OCI-LY7 (cell line): Measurements from ENCODE around the gene STBD1. TPM values are rescaled to one million over a fixed set of nuclear protein-coding genes. Genes with fewer than 3 reads are reported as not detected.

Source experiments
- BruUV-seq: library from RNA; stranded (reverse); fragments of 400-500 nt; replicated peaks from 2 replicates; lab custom pipeline; 2021; lab: Mats Ljungman, UMichigan
- CTCF ChIA-PET: fragments of 300-600 bp; sonication (Branson Sonifier 250); formaldehyde crosslinking; loops from one replicate; lab custom pipeline; 2022; ENCODE audit warnings: antibody characterized with exemption; ENCODE audit not compliant: unreplicated experiment; lab: Charles Lee
- POLR2A ChIA-PET: fragments of 300-600 bp; sonication (Branson Sonifier 250); formaldehyde crosslinking; loops from one replicate; lab custom pipeline; 2022; ENCODE audit warnings: antibody characterized with exemption; lab: Charles Lee
- DNase-seq: peaks from one replicate; pipeline ENCODE4 v3.0.0-alpha.2; 2015; ENCODE audit warnings: low spot score
- H2AFZ ChIP-seq: fragments of 200-600 bp; sonication (generic), shearing (Covaris generic); 2 replicates; pipeline ENCODE4 v1.6.1; 2014; ENCODE audit warnings: mild to moderate bottlenecking, antibody characterized with exemption, low read length, moderate library complexity
- H3K27ac ChIP-seq: fragments of 200-600 bp; sonication (generic); 2 replicates; pipeline ENCODE4 v1.5.1; 2014; ENCODE audit warnings: mixed run types, low read depth, mild to moderate bottlenecking, moderate library complexity, low read length, inconsistent platforms; ENCODE audit not compliant: poor library complexity, severe bottlenecking
- H3K36me3 ChIP-seq: fragments of 200-600 bp; sonication (generic); 2 replicates; pipeline ENCODE4 v1.6.1; 2014; ENCODE audit warnings: mild to moderate bottlenecking, antibody characterized with exemption, low read length, moderate library complexity, mixed read lengths; ENCODE audit not compliant: insufficient read depth
- H3K4me1 ChIP-seq: fragments of 200-600 bp; sonication (generic); 2 replicates; pipeline ENCODE4 v1.5.1; 2014; ENCODE audit warnings: mild to moderate bottlenecking, low read length; ENCODE audit not compliant: insufficient read depth, poor library complexity, severe bottlenecking
- H3K4me2 ChIP-seq: fragments of 200-600 bp; sonication (generic); 2 replicates; pipeline ENCODE4 v1.6.1; 2014; ENCODE audit warnings: mild to moderate bottlenecking, low read length
- H3K4me3 ChIP-seq: fragments of 200-600 bp; sonication (generic); 2 replicates; pipeline ENCODE4 v1.5.1; 2014; ENCODE audit warnings: mild to moderate bottlenecking, low read depth, low read length; ENCODE audit not compliant: poor library complexity, severe bottlenecking
- H3K79me2 ChIP-seq: fragments of 200-600 bp; sonication (generic); 2 replicates; pipeline ENCODE4 v1.6.1; 2016; ENCODE audit warnings: low read depth, mild to moderate bottlenecking, low read length, moderate library complexity, mixed read lengths; ENCODE audit not compliant: insufficient read depth
- H3K9me2 ChIP-seq: fragments of 200-600 bp; sonication (generic); 2 replicates; pipeline ENCODE4 v1.6.1; 2016; ENCODE audit warnings: mild to moderate bottlenecking, low read length, mixed read lengths; ENCODE audit not compliant: insufficient read depth
- H3K9me3 ChIP-seq: fragments of 200-600 bp; sonication (generic); 2 replicates; pipeline ENCODE4 v1.6.1; 2014; ENCODE audit warnings: mild to moderate bottlenecking, mixed run types, low read length, mixed read lengths
- H4K20me1 ChIP-seq: fragments of 200-600 bp; sonication (generic); 2 replicates; pipeline ENCODE4 v1.6.1; 2014; ENCODE audit warnings: mild to moderate bottlenecking, antibody characterized with exemption, low read length, moderate library complexity, mixed read lengths; ENCODE audit not compliant: insufficient read depth
- EZH2phosphoT487 ChIP-seq: fragments of 200-600 bp; sonication (generic); IDR thresholded peaks from 2 replicates; pipeline ENCODE4 v1.6.1; 2018; ENCODE audit warnings: low read depth, borderline replicate concordance, mild to moderate bottlenecking, mixed run types, antibody characterized with exemption, low read length, moderate library complexity, mixed read lengths
- intact Hi-C: fragments of 100-400 bp; cut with micrococcal nuclease; formaldehyde crosslinking; loops from one replicate; pipeline ENCODE4 v1.10.0; 2022; ENCODE audit not compliant: unreplicated experiment
- total RNA-seq, 2 experiments: library from RNA; depleted of rRNA in 1 of 2; stranded (reverse); fragments of >200 nt in 1 of 2; shearing (Covaris generic) in 1 of 2; gene quantifications; 2 replicates each; pipeline ENCODE4 v1.2.3, GENCODE V29; 2014 to 2022
- TF ChIP-seq, protein P1 (sequence below): fragments of 200-600 bp; sonication (generic); conservative IDR thresholded peaks from 2 replicates; pipeline ENCODE4 v1.5.1; 2014; ENCODE audit warnings: mild to moderate bottlenecking, antibody characterized with exemption, low read length, moderate library complexity, mixed read lengths

Gene STBD1
- total RNA-seq, 2 experiments from 2014 or later, result not detected

DNA sequence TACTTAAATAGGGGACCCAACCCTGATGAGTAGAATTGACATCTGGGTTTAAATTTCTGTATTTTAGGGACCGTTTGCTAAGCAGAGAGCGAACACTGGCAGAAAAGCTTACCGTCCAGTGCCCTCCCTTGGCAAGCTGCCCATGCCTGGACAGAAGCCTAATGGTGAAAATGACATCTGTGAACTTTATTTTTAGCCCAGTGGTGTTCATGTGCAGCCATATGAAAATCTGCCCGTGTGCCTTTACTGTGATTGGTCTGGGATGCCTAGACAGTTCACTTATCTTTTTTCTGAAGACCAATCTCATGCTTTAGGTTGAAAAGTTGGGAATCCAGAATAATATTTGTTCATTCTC is 1.1 kb downstream of the STBD1 start:
- no TSS peak for BruUV-seq
- no peak overlapping the region for H3K4me2 ChIP-seq
- H2AFZ ChIP-seq, result no peak overlapping the region
- no peaks in the 10 kb centered on the region for H3K36me3 ChIP-seq
- TF ChIP-seq, protein P1, sequence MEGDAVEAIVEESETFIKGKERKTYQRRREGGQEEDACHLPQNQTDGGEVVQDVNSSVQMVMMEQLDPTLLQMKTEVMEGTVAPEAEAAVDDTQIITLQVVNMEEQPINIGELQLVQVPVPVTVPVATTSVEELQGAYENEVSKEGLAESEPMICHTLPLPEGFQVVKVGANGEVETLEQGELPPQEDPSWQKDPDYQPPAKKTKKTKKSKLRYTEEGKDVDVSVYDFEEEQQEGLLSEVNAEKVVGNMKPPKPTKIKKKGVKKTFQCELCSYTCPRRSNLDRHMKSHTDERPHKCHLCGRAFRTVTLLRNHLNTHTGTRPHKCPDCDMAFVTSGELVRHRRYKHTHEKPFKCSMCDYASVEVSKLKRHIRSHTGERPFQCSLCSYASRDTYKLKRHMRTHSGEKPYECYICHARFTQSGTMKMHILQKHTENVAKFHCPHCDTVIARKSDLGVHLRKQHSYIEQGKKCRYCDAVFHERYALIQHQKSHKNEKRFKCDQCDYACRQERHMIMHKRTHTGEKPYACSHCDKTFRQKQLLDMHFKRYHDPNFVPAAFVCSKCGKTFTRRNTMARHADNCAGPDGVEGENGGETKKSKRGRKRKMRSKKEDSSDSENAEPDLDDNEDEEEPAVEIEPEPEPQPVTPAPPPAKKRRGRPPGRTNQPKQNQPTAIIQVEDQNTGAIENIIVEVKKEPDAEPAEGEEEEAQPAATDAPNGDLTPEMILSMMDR, result no peak
- no peak for TF ChIP-seq EZH2phosphoT487
- no peak overlapping the region for H3K4me3 ChIP-seq
- DNase-seq, result no peak
- no peak overlapping the region for H3K27ac ChIP-seq
- no peaks in the 10 kb centered on the region for H3K9me2 ChIP-seq
- ChIA-PET CTCF (no interaction called here), POLR2A (interaction anchor here (1.0 kb wide), 1 partner anchor 124 kb away, joined by 3 read pairs; no protein-coding TSS in a partner anchor)
- H3K4me1 ChIP-seq, result no peaks in the 10 kb centered on the region
- no peaks in the 10 kb centered on the region for H3K9me3 ChIP-seq
- no peaks in the 10 kb centered on the region for H4K20me1 ChIP-seq
- intact Hi-C loops, result no loop called here
- H3K79me2 ChIP-seq, result no peaks in the 10 kb centered on the region

DNA sequence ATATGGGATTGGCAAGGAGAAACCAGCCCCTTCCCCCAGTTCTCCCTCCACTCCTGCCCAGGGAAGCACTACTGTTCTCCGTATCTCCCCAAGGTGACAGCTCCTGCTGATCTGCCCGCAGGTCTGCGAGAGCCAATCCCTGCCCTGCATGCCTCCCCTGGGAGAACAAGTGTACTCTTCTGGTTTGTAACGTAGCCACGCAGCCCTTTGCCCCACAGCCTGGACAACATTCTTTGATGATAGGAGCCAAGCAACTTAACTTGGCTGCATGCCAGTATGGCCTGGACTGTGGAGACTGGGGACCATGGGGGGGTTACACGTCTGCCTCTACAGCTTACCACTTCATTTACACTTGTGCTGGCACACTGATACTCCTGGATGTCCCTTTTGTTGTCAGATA is 2.0 kb downstream of the STBD1 start:
- Histone ChIP-seq H3K27ac (no peak overlapping the region), H3K4me2 (no peak overlapping the region), H3K9me2 (no peaks in the 10 kb centered on the region), H3K79me2 (no peaks in the 10 kb centered on the region), H3K4me1 (no peaks in the 10 kb centered on the region), H2AFZ (no peak overlapping the region), H4K20me1 (no peaks in the 10 kb centered on the region), H3K36me3 (no peaks in the 10 kb centered on the region), H3K9me3 (no peaks in the 10 kb centered on the region), H3K4me3 (no peak overlapping the region)
- POLR2A ChIA-PET, result no interaction called here
- intact Hi-C loops, result no loop called here
- no TSS peak for BruUV-seq
- no peak for TF ChIP-seq EZH2phosphoT487
- TF ChIP-seq, protein P1, result no peak
- CTCF ChIA-PET, result no interaction called here
- DNase-seq, result no peak

DNA sequence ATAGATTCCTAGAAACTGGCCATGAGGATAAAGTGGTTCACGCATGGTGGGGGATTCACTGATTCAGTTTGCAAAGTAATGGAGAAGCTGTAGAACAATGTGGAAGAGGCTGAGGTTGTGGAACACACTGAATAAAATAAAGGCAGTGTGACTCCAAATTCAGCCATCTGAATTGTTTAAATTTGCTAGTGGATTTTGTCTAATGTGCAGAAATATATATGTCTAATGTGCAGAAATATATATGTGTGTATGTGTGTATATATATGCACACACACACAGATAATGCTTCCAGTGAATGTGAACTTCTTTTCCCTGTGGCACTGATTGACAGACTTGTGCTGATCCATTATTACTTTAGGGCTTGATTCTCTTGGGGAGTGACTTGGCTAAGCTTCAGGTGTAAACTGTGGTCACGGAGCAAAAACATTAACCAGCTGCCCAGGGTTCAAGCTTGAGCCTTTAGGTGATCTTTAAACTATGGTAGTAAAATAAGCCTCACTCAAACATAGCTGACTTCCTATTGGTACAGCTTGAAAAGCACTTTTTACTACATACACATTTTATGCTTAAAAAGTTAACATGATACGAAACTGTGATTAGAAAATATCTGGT is 3.5 kb downstream of the STBD1 start:
- Histone ChIP-seq H3K4me3 (no peak overlapping the region), H4K20me1 (no peaks in the 10 kb centered on the region), H3K4me1 (no peaks in the 10 kb centered on the region), H3K36me3 (no peaks in the 10 kb centered on the region), H3K4me2 (no peak overlapping the region), H2AFZ (no peak overlapping the region), H3K9me2 (no peaks in the 10 kb centered on the region), H3K27ac (no peak overlapping the region), H3K9me3 (no peaks in the 10 kb centered on the region), H3K79me2 (no peaks in the 10 kb centered on the region)
- no TSS peak for BruUV-seq
- TF ChIP-seq EZH2phosphoT487, result no peak
- TF ChIP-seq, protein P1, result no peak
- POLR2A ChIA-PET, result no interaction called here
- no peak for DNase-seq
- intact Hi-C loops, result no loop called here
- CTCF ChIA-PET, result no interaction called here
